ENCODE data around the gene ALX4.

GRCh38 chr11:44282620-44283019, 27.3 kb downstream of the ALX4 start:
- TF ChIP-seq CTCF (conservative IDR thresholded peaks at IDR 0.05 in 1 of 2, IDR thresholded peaks at IDR 0.05 in 1 of 2; ENCODE audit: low read depth in 1 of 2, low read length in 2 of 2) = no peak
- TF ChIP-seq EZH2 (IDR thresholded peaks at IDR 0.05; ENCODE audit: low read length, missing control alignments) = no peak
